Measurements from ENCODE around the gene CNKSR3.

The CNKSR3 gene

GRCh38 chr6:154414021-154414813 lies 96.3 kb downstream of the CNKSR3 start:
- DNase-seq (ENCODE audit: low read depth in 2 of 2), result no peak

GRCh38 chr6:154412106-154412820 lies 98.2 kb downstream of the CNKSR3 start:
- no peak for DNase-seq (ENCODE audit: low read depth in 2 of 2)

- DNase-seq (ENCODE audit: low read depth in 2 of 2), result no peak
These were observed 99.4 kb downstream of the CNKSR3 start for GRCh38 chr6:154411076-154411475.

- peak in 1 of 2 experiments; percentile 39 for DNase-seq (ENCODE audit: low read depth in 2 of 2)
These were observed 99.8 kb downstream of the CNKSR3 start for GRCh38 chr6:154410619-154411072.

- DNase-seq (ENCODE audit: low read depth in 2 of 2), result no peak
These were observed 101.5 kb downstream of the CNKSR3 start for GRCh38 chr6:154408891-154409500.

GRCh38 chr6:154407440-154407839 lies 103.0 kb downstream of the CNKSR3 start:
- DNase-seq (ENCODE audit: low read depth in 2 of 2), result no peak

GRCh38 chr6:154406869-154407268 lies 103.6 kb downstream of the CNKSR3 start:
- DNase-seq (ENCODE audit: low read depth in 2 of 2), result no peak

GRCh38 chr6:154406301-154406700 lies 104.2 kb downstream of the CNKSR3 start:
- DNase-seq (ENCODE audit: low read depth in 2 of 2), result no peak

GRCh38 chr6:154404791-154405400 lies 105.6 kb downstream of the CNKSR3 start:
- no peak for DNase-seq (ENCODE audit: low read depth in 2 of 2)

GRCh38 chr6:154403788-154404187 lies 106.7 kb downstream of the CNKSR3 start:
- DNase-seq (ENCODE audit: low read depth in 2 of 2), result no peak

GRCh38 chr6:154402081-154402780 lies 108.3 kb downstream of the CNKSR3 start:
- DNase-seq (ENCODE audit: low read depth in 2 of 2), result no peak

- DNase-seq (ENCODE audit: low read depth in 2 of 2), result no peak
These were observed 111.4 kb downstream of the CNKSR3 start for GRCh38 chr6:154399097-154399496.

GRCh38 chr6:154397491-154398195 lies 112.8 kb downstream of the CNKSR3 start:
- no peak for DNase-seq (ENCODE audit: low read depth in 2 of 2)

- no peak for DNase-seq (ENCODE audit: low read depth in 2 of 2)
These were observed 114.6 kb downstream of the CNKSR3 start for GRCh38 chr6:154395878-154396277.

- DNase-seq (ENCODE audit: low read depth in 2 of 2), result no peak
These were observed 115.2 kb downstream of the CNKSR3 start for GRCh38 chr6:154395316-154395715.

- no peak for DNase-seq (ENCODE audit: low read depth in 2 of 2)
These were observed 115.9 kb downstream of the CNKSR3 start for GRCh38 chr6:154394571-154394970.

GRCh38 chr6:154390034-154390433 lies 120.5 kb downstream of the CNKSR3 start:
- no peak for DNase-seq (ENCODE audit: low read depth in 2 of 2)

- no peak for DNase-seq (ENCODE audit: low read depth in 2 of 2)
These were observed 121.7 kb downstream of the CNKSR3 start for GRCh38 chr6:154388803-154389202.

GRCh38 chr6:154386848-154387717 lies 123.4 kb downstream of the CNKSR3 start:
- no peak for DNase-seq (ENCODE audit: low read depth in 2 of 2)

GRCh38 chr6:154384191-154384590 lies 126.3 kb downstream of the CNKSR3 start:
- DNase-seq (ENCODE audit: low read depth in 2 of 2), result no peak

Measured in stimulated activated CD4-positive, alpha-beta T cell treated with anti-CD3 and anti-CD28 coated beads, Interleukin-12 subunit alpha, Interleukin-12 subunit beta, amount 100 ng/mL, for 24 hours (primary cell).